Measurements from ENCODE around the gene AIDA. TPM values are rescaled to one million over a fixed set of nuclear protein-coding genes. Genes with fewer than 3 reads are reported as not detected.

AIDA gene
- 51.4 and 57.8 TPM in 2 replicates for total RNA-seq

GRCh38 chr1:222712253-222713090 lies at the start of gene AIDA, which contains the start of gene BROX:
Gene AIDA, minus strand, starts transcription at chr1:222712491. Its CDS starts 174 bp downstream, at chr1:222712317.
Gene BROX, plus strand, starts transcription at chr1:222712564. Its CDS starts 3,136 bp downstream, at chr1:222715700.

GRCh38 chr1:222736972-222737371 lies 24.7 kb upstream of the AIDA start, which contains the start of gene FAM177B:
Gene FAM177B, plus strand, starts transcription at chr1:222737202. Its CDS starts 9,344 bp downstream, at chr1:222746546.

Other genes starting within 250 kb of the AIDA start
- 0.19 and 0.53 TPM in 2 replicates for gene HHIPL2, start 164.4 kb downstream of the AIDA start, total RNA-seq
- gene TAF1A, start 122.6 kb downstream of the AIDA start, total RNA-seq = 5.0 and 7.4 TPM in 2 replicates
- 58.3 and 73.6 TPM in 2 replicates for gene MIA3, start 94.4 kb downstream of the AIDA start, total RNA-seq
- gene BROX, start 73 bp upstream of the AIDA start, total RNA-seq = 38.2 and 50.6 TPM in 2 replicates
- gene FAM177B, start 24.7 kb upstream of the AIDA start, total RNA-seq = not detected in 2 replicates
- 4.0 and 5.5 TPM in 2 replicates for gene DISP1, start 102.5 kb upstream of the AIDA start, total RNA-seq

Measured in aortic smooth muscle cell (primary cell).